OCI-LY3 (cell line): Measurements from ENCODE around the gene CHD9.

Experiments used
- H2AFZ ChIP-seq: fragments of 200-600, 300-600 bp; shearing (Covaris generic); 2 replicates; pipeline ENCODE4 v1.6.0; 2014; ENCODE audit warnings: antibody characterized with exemption, low read depth, low read length
- H3K27ac ChIP-seq: fragments of 200-600, 300-600 bp; sonication (generic); 2 replicates; pipeline ENCODE4 v1.5.1; 2014; ENCODE audit warnings: mild to moderate bottlenecking, low read length, moderate library complexity, mixed read lengths
- H3K27me3 ChIP-seq: fragments of 200-600, 300-600 bp; sonication (generic); 2 replicates; pipeline ENCODE4 v1.6.1; 2014; ENCODE audit warnings: low read depth, low read length, mixed read lengths
- H3K36me3 ChIP-seq: fragments of 200-600, 300-600 bp; sonication (generic); replicated peaks from 2 replicates; pipeline ENCODE3; 2014; ENCODE audit warnings: low read depth, low read length, mixed read lengths
- H3K4me1 ChIP-seq: fragments of 300-600, 200-600 bp; sonication (generic); 2 replicates; pipeline ENCODE4 v1.6.1; 2014; ENCODE audit warnings: low read length, mixed read lengths
- H3K4me2 ChIP-seq: fragments of 200-600, 300-600 bp; sonication (generic); 2 replicates; pipeline ENCODE4 v1.6.1; 2014; ENCODE audit warnings: low read length, mixed read lengths
- H3K4me3 ChIP-seq: fragments of 300-600, 200-600 bp; sonication (generic); 2 replicates; pipeline ENCODE4 v1.5.1; 2014; ENCODE audit warnings: antibody characterized with exemption, mild to moderate bottlenecking, low read length, moderate library complexity
- H3K79me2 ChIP-seq: fragments of 300-600, 200-600 bp; shearing (Covaris generic); 2 replicates; pipeline ENCODE4 v1.6.1; 2014; ENCODE audit warnings: mild to moderate bottlenecking, low read length, mixed read lengths
- H3K9ac ChIP-seq: fragments of 300-600, 200-600 bp; shearing (Covaris generic); 2 replicates; pipeline ENCODE4 v1.6.0; 2014; ENCODE audit warnings: mild to moderate bottlenecking, low read length, moderate library complexity
- H3K9me3 ChIP-seq: fragments of 200-600, 300-600 bp; shearing (Covaris generic); 2 replicates; pipeline ENCODE4 v1.6.1; 2014; ENCODE audit warnings: low read length, mixed read lengths; ENCODE audit not compliant: insufficient read depth
- H4K20me1 ChIP-seq: fragments of 200-600, 300-600 bp; sonication (generic); 2 replicates; pipeline ENCODE4 v1.6.1; 2016; ENCODE audit warnings: low read length, mixed read lengths; ENCODE audit not compliant: insufficient read depth
- EZH2phosphoT487 ChIP-seq: fragments of 200-600 bp; shearing (Covaris generic); IDR thresholded peaks from 2 replicates; pipeline ENCODE4 v1.6.1; 2018; ENCODE audit warnings: antibody characterized with exemption, mixed run types, low read depth
- TF ChIP-seq, protein P1 (sequence below): fragments of 200-600, 300-600 bp; sonication (generic); IDR thresholded peaks from 2 replicates; pipeline ENCODE4 v1.5.1; 2014; ENCODE audit warnings: antibody characterized with exemption, low read length, low read depth

Gene CHD9

DNA sequence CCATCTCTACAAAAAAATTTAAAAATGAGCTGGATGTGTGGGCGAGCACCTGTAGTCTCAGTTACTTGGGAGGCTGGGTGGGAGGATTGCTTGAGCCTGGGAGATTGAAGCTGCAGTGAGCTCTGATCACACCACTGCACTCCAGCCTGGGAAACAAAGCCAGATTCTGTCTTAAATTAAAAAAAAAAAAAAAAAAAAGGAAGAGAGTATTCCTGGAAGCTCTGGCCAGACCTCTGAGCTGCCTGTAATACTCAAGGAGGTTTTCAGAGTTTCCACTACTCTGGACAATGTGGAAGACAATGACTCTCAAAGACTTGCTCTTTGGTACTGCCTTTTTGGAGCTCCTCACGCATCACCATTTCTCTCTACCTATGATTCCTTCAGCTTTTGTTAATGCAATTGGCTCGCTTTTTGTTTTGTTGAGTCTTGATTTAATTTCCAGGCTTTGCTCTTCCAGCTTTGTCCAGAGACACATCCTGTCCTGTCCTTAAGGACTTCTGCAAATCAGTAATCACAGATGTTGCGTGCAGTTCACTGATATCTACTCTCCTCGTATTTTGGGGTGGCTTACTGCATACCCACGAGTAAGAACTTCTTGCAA, 10.8 kb downstream of the CHD9 start:
- H2AFZ ChIP-seq = no peak overlapping the region

DNA sequence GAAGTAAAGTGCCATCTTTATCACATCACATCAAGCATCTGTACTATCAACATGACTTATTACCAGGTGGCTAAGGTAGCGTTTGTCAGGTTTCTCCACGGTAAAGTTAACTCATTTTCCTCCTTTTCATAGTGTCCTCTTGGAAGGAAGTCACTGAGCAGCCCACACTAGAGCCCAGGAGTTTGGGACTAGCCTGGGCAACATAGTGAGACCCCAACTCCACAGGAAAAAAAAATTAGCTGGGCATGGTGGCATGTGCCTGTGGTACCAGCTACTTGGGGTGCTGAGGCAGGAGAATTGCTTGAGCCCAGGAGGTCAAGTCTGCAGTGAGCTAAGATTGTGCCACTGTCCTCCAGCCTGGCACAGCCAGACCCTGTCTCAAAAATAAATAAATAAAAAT, 12.9 kb downstream of the CHD9 start:
- TF ChIP-seq EZH2phosphoT487 = no peak
- TF ChIP-seq, protein P1, sequence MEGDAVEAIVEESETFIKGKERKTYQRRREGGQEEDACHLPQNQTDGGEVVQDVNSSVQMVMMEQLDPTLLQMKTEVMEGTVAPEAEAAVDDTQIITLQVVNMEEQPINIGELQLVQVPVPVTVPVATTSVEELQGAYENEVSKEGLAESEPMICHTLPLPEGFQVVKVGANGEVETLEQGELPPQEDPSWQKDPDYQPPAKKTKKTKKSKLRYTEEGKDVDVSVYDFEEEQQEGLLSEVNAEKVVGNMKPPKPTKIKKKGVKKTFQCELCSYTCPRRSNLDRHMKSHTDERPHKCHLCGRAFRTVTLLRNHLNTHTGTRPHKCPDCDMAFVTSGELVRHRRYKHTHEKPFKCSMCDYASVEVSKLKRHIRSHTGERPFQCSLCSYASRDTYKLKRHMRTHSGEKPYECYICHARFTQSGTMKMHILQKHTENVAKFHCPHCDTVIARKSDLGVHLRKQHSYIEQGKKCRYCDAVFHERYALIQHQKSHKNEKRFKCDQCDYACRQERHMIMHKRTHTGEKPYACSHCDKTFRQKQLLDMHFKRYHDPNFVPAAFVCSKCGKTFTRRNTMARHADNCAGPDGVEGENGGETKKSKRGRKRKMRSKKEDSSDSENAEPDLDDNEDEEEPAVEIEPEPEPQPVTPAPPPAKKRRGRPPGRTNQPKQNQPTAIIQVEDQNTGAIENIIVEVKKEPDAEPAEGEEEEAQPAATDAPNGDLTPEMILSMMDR = no peak
- H3K9me3 ChIP-seq = no peaks in the 10 kb centered on the region
- H2AFZ ChIP-seq = no peak overlapping the region
- peak overlapping the region; percentile 31 for H3K4me2 ChIP-seq
- H3K27ac ChIP-seq = no peak overlapping the region
- H4K20me1 ChIP-seq = no peaks in the 10 kb centered on the region
- peaks cover 27% of the 10 kb centered on the region for H3K36me3 ChIP-seq
- peak overlapping the region; percentile 0; the same call in 1 of the 2 replicates for H3K9ac ChIP-seq
- H3K79me2 ChIP-seq = peaks cover 84% of the 10 kb centered on the region
- H3K4me3 ChIP-seq = no peak overlapping the region
- H3K27me3 ChIP-seq = no peaks in the 10 kb centered on the region
- peaks cover 58% of the 10 kb centered on the region for H3K4me1 ChIP-seq

More for the DNA sequence above, 10.8 kb downstream of the CHD9 start:
- H3K9ac ChIP-seq = peak overlapping the region; percentile 59
- H3K27ac ChIP-seq = peak overlapping the region; percentile 92
- peaks cover 22% of the 10 kb centered on the region for H3K36me3 ChIP-seq
- H3K4me1 ChIP-seq = peaks cover 77% of the 10 kb centered on the region
- H4K20me1 ChIP-seq = no peaks in the 10 kb centered on the region
- H3K9me3 ChIP-seq = no peaks in the 10 kb centered on the region
- TF ChIP-seq, protein P1 = no peak
- no peak for TF ChIP-seq EZH2phosphoT487
- H3K27me3 ChIP-seq = no peaks in the 10 kb centered on the region
- H3K4me2 ChIP-seq = peak overlapping the region; percentile 55
- peak overlapping the region; percentile 15; the same call in 1 of the 2 replicates for H3K4me3 ChIP-seq
- H3K79me2 ChIP-seq = peaks cover 75% of the 10 kb centered on the region

DNA sequence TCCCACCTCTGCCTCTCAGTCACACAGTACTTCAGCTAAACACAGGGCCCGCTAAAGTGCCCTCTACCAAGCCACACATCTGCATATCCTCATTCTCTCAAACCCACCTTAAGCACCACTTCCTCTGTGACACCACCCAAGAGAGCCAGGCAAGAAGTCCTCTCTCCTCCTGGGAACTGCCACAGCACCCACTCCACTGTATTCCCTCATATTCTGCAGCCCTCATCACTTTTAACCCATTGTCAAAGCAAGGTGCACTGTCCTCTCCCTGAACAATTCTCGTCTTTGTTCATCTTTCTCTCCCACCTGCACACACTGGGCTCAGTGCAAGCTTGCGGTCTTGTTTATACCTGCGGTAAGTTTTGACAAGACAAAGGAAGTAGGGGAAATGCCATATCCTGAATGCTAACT, 13.6 kb downstream of the CHD9 start:
- Histone ChIP-seq H2AFZ (no peak overlapping the region), H3K79me2 (peaks cover 86% of the 10 kb centered on the region), H3K27ac (no peak overlapping the region), H4K20me1 (no peaks in the 10 kb centered on the region), H3K4me2 (peak overlapping the region; percentile 31), H3K4me1 (peaks cover 51% of the 10 kb centered on the region), H3K36me3 (peaks cover 34% of the 10 kb centered on the region), H3K9ac (peak overlapping the region; percentile 0; the same call in 1 of the 2 replicates), H3K27me3 (no peaks in the 10 kb centered on the region), H3K4me3 (no peak overlapping the region), H3K9me3 (0 out of 2 replicates have a peak, but pooled peaks cover 5% of the 10 kb centered on the region)
- no peak for TF ChIP-seq EZH2phosphoT487

DNA sequence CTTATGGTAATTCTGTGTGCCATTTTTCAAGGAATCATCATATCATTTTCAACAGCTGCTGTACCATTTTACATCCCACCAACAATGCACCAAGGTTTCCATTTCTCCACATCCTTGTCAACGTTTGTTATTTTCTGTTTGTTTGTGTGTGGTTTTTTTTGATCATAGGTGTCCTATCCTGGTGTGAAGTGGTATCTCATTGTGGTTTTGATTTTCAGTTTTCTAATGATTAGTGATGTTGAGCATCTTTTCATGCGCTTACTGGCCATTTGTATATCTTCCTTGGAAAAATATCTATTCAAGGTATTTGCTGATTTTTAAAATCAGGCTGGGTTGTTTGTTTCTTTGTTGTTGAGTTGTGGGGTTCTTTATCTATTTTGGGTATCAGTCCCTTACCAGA, 15.0 kb downstream of the CHD9 start:
- Histone ChIP-seq H2AFZ (no peak overlapping the region), H3K4me3 (no peak overlapping the region), H3K27me3 (no peaks in the 10 kb centered on the region), H3K9me3 (0 out of 2 replicates have a peak, but pooled peaks cover 5% of the 10 kb centered on the region), H3K79me2 (peaks cover 87% of the 10 kb centered on the region), H3K4me1 (peaks cover 39% of the 10 kb centered on the region), H3K27ac (no peak overlapping the region), H3K4me2 (no peak overlapping the region), H3K9ac (no peak overlapping the region), H4K20me1 (no peaks in the 10 kb centered on the region), H3K36me3 (peaks cover 36% of the 10 kb centered on the region)
- TF ChIP-seq, protein P1 = no peak
- TF ChIP-seq EZH2phosphoT487 = no peak
